ENCODE data around the gene CIPC.

CIPC gene

GRCh38 chr14:77097006-77097699 lies 905 bp upstream of the CIPC start:
- in situ Hi-C loops (cut with MboI; ENCODE audit: low sequenced_read_pairs, unreplicated experiment) = no loop called here
- DNase-seq (ENCODE audit: low spot score) = no peak
- TF ChIP-seq CTCF (IDR thresholded peaks at IDR 0.05; ENCODE audit: borderline replicate concordance, control extremely low read depth, extremely low read depth, insufficient read depth, missing control alignments) = no peak

- DNase-seq (ENCODE audit: low spot score) = no peak
- no peak for TF ChIP-seq CTCF (IDR thresholded peaks at IDR 0.05; ENCODE audit: borderline replicate concordance, control extremely low read depth, extremely low read depth, insufficient read depth, missing control alignments)
- in situ Hi-C loops (cut with MboI; ENCODE audit: low sequenced_read_pairs, unreplicated experiment) = no loop called here
Measured at GRCh38 chr14:77098529-77099353, 683 bp downstream of the CIPC start.

GRCh38 chr14:77099425-77100167 lies 1.5 kb downstream of the CIPC start:
- in situ Hi-C loops (cut with MboI; ENCODE audit: low sequenced_read_pairs, unreplicated experiment) = no loop called here

GRCh38 chr14:77100961-77101360 lies 2.9 kb downstream of the CIPC start:
- in situ Hi-C loops (cut with MboI; ENCODE audit: low sequenced_read_pairs, unreplicated experiment) = no loop called here
- no peak for DNase-seq (ENCODE audit: low spot score)

More at GRCh38 chr14:77099425-77100167, 1.5 kb downstream of the CIPC start:
- TF ChIP-seq CTCF (IDR thresholded peaks at IDR 0.05; ENCODE audit: borderline replicate concordance, control extremely low read depth, extremely low read depth, insufficient read depth, missing control alignments) = no peak
- no peak for DNase-seq (ENCODE audit: low spot score)

GRCh38 chr14:77102154-77102553 lies 4.1 kb downstream of the CIPC start:
- in situ Hi-C loops (cut with MboI; ENCODE audit: low sequenced_read_pairs, unreplicated experiment) = no loop called here
- DNase-seq (ENCODE audit: low spot score) = no peak
- no peak for TF ChIP-seq CTCF (IDR thresholded peaks at IDR 0.05; ENCODE audit: borderline replicate concordance, control extremely low read depth, extremely low read depth, insufficient read depth, missing control alignments)

More at GRCh38 chr14:77100961-77101360, 2.9 kb downstream of the CIPC start:
- TF ChIP-seq CTCF (IDR thresholded peaks at IDR 0.05; ENCODE audit: borderline replicate concordance, control extremely low read depth, extremely low read depth, insufficient read depth, missing control alignments) = no peak

GRCh38 chr14:77103475-77103874 lies 5.4 kb downstream of the CIPC start:
- in situ Hi-C loops (cut with MboI; ENCODE audit: low sequenced_read_pairs, unreplicated experiment) = no loop called here
- no peak for TF ChIP-seq CTCF (IDR thresholded peaks at IDR 0.05; ENCODE audit: borderline replicate concordance, control extremely low read depth, extremely low read depth, insufficient read depth, missing control alignments)
- no peak for DNase-seq (ENCODE audit: low spot score)

Data from GM13976 (cell line).